ENCODE data around the gene RADIL. TPM values are rescaled to one million over a fixed set of nuclear protein-coding genes. Genes with fewer than 3 reads are reported as not detected.
A peak's percentile ranks its signal among the peaks of the same experiment; 100 is the strongest.

RADIL gene
- total and polyA plus RNA-seq, 9 of the 15 experiments (the other 6 are each of a cell fraction or from before 2014, with no cell fraction given) = 0.06 to 8.1 (median 1.9) TPM; not detected in 1

DNA sequence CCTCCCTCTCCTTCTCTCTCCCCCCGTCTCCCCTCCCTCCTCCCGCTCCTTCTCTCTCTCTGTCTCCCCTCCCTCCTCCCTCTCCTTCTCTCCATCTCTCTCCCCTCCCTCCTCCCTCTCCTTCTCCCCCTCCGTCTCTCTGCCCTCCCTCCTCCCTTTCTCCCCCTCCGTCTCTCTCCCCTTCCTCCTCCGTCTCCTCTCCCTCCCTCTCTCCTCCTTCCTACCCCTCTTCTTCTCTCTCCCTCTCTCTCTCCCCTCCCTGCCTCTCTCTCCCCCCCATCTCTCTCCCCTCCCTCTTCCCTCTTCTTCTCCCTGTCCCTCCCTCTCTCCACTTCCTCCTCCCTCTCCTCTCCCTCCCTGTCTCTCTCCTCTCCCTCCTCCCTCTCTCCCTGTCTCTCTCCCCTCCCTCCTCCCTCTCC, 75.9 kb downstream of the RADIL start:
- Histone ChIP-seq H3K27ac (ENCODE audit: extremely low read depth, low read depth, low read length) (no peak overlapping the region), H3K79me2 (ENCODE audit: control insufficient read depth, insufficient read depth, low read length) (no peaks in the 10 kb centered on the region), H2AFZ (ENCODE audit: low read depth, low read length) (no peak overlapping the region), H3K36me3 (ENCODE audit: control insufficient read depth, insufficient read depth, low read length) (no peaks in the 10 kb centered on the region), H3K9ac (ENCODE audit: insufficient read depth in 1 of 2, low read depth in 2 of 2, low read length in 2 of 2) (no peak overlapping the region), H3K4me1 (replicated peaks in 1 of 2; ENCODE audit: control insufficient read depth in 2 of 2, insufficient read depth in 2 of 2, low read length in 2 of 2) (peaks cover 0 to 21% of the 10 kb centered on the region in 2 experiments; a peak in 2 of 5 replicates), H4K20me1 (replicated peaks; ENCODE audit: control insufficient read depth, insufficient read depth, low read length) (0 out of 2 replicates have a peak, but pooled peaks cover 8% of the 10 kb centered on the region), H3K27me3 (ENCODE audit: control insufficient read depth in 2 of 2, insufficient read depth in 2 of 2, low read length in 2 of 2) (peaks cover 0 to 4% of the 10 kb centered on the region in 2 experiments; a peak in 2 of 5 replicates), H3K4me3 (no peak overlapping the region), H3K9me1 (ENCODE audit: control insufficient read depth, insufficient read depth, low read length) (no peaks in the 10 kb centered on the region), H3K4me2 (ENCODE audit: insufficient read depth, low read length) (no peak overlapping the region), H3K9me3 (replicated peaks; ENCODE audit: control insufficient read depth, insufficient read depth, low read depth, low read length) (no peaks in the 10 kb centered on the region)
- no TSS peak for BruUV-seq (replicated peaks)
- ChIA-PET CTCF (ENCODE audit: low intra/inter-chr PET ratio) (no interaction called here), POLR2A (interaction anchor here (0.6 to 1.0 kb wide), 2 partner anchors 9 to 18 kb away, joined by 3 read pairs; no protein-coding TSS in a partner anchor)
- TF ChIP-seq ZEB2 (IDR thresholded peaks at IDR 0.05) = no peak
- no peak for TF ChIP-seq LEF1 (IDR thresholded peaks at IDR 0.05)
- no peak for TF ChIP-seq KLF10 (CRISPR knock-in tag; IDR thresholded peaks at IDR 0.05)
- peak; percentile 82 for TF ChIP-seq ZNF263 (CRISPR knock-in tag; IDR thresholded peaks at IDR 0.05; ENCODE audit: borderline replicate concordance)
- in situ Hi-C loops (cut with MboI) = no loop called here
- intact Hi-C loops (cut with micrococcal nuclease) = no loop called here
- DNase-seq (ENCODE audit: extremely low read depth in 1 of 4, low spot score in 3 of 4) (no peak), ATAC-seq (no peak), FAIRE-seq (no peak)
- 0% methylated on average over 5 of the region's 5 CpGs for WGBS (ENCODE audit: insufficient coverage, low coverage, missing lambda C conversion rate)

DNA sequence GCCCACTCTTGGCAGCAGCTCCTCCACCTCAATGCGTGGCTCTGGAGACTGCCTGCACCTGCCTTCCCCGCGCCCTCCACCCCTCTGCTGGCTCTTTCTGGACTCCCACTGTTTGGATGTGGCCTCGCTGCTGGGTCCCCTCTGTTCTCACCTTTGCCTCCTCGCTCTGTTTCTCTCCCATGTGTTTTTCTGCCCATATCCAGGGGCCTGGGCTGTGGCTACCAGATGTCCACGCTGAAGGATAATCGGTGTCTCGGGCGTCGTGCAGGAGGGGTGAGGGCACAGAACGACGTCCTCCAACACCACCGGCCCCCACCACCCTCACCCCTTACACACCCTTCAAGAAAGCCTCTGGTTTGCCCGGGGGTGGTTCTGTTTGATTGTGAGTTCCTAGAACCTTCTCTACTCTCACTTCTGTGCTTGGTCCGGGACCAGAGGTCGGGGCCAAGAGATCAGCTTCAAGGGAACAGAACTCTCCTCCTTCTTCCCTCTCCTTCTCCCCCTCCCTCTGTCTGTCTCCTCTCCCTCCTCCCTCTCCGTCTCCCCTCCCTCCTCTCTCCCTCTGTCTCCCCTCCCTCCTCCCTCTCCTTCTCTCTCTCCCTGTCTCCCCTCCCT, 76.4 kb downstream of the RADIL start:
- Histone ChIP-seq H3K36me3 (ENCODE audit: control insufficient read depth, insufficient read depth, low read length) (no peaks in the 10 kb centered on the region), H3K9ac (ENCODE audit: insufficient read depth in 1 of 2, low read depth in 2 of 2, low read length in 2 of 2) (no peak overlapping the region), H3K4me3 (no peak overlapping the region), H3K9me1 (ENCODE audit: control insufficient read depth, insufficient read depth, low read length) (no peaks in the 10 kb centered on the region), H3K79me2 (ENCODE audit: control insufficient read depth, insufficient read depth, low read length) (no peaks in the 10 kb centered on the region), H3K27me3 (ENCODE audit: control insufficient read depth in 2 of 2, insufficient read depth in 2 of 2, low read length in 2 of 2) (peaks cover 0 to 4% of the 10 kb centered on the region in 2 experiments; a peak in 2 of 5 replicates), H3K4me2 (ENCODE audit: insufficient read depth, low read length) (no peak overlapping the region), H3K9me3 (replicated peaks; ENCODE audit: control insufficient read depth, insufficient read depth, low read depth, low read length) (no peaks in the 10 kb centered on the region), H4K20me1 (replicated peaks; ENCODE audit: control insufficient read depth, insufficient read depth, low read length) (0 out of 2 replicates have a peak, but pooled peaks cover 8% of the 10 kb centered on the region), H3K4me1 (replicated peaks in 1 of 2; ENCODE audit: control insufficient read depth in 2 of 2, insufficient read depth in 2 of 2, low read length in 2 of 2) (peaks cover 0 to 21% of the 10 kb centered on the region in 2 experiments; a peak in 2 of 5 replicates), H2AFZ (ENCODE audit: low read depth, low read length) (no peak overlapping the region), H3K27ac (ENCODE audit: extremely low read depth, low read depth, low read length) (no peak overlapping the region)
- FAIRE-seq (no peak), DNase-seq (ENCODE audit: extremely low read depth in 1 of 4, low spot score in 3 of 4) (no peak), ATAC-seq (peak; percentile 21; the same call in 2 of the 3 replicates)
- CTCF ChIA-PET (ENCODE audit: low intra/inter-chr PET ratio) = no interaction called here
- intact Hi-C loops (cut with micrococcal nuclease) = no loop called here
- POLR2A ChIA-PET = interaction anchor here (1.4 kb wide), 1 partner anchor 10 kb away, joined by 4 read pairs; no protein-coding TSS in a partner anchor
- no peak for TF ChIP-seq TRIM28 (IDR thresholded peaks at IDR 0.05)
- TF ChIP-seq, protein P1, sequence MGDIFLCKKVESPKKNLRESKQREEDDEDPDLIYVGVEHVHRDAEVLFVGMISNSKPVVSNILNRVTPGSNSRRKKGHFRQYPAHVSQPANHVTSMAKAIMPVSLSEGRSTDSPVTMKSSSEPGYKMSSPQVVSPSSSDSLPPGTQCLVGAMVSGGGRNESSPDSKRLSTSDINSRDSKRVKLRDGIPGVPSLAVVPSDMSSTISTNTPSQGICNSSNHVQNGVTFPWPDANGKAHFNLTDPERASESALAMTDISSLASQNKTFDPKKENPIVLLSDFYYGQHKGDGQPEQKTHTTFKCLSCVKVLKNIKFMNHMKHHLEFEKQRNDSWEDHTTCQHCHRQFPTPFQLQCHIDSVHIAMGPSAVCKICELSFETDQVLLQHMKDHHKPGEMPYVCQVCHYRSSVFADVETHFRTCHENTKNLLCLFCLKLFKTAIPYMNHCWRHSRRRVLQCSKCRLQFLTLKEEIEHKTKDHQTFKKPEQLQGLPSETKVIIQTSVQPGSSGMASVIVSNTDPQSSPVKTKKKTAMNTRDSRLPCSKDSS (IDR thresholded peaks at IDR 0.05; ENCODE audit: low read depth, partially characterized antibody) = no peak
- TF ChIP-seq ZNF263 (CRISPR knock-in tag; IDR thresholded peaks at IDR 0.05; ENCODE audit: borderline replicate concordance) = peak; percentile 96
- no TSS peak for BruUV-seq (replicated peaks)
- 20% methylated on average over 12 of the region's 17 CpGs for WGBS (ENCODE audit: insufficient coverage, low coverage, missing lambda C conversion rate)
- in situ Hi-C loops (cut with MboI) = no loop called here
